DND-41 (cell line): ENCODE measurements around the gene HIP1.

ENCODE experiments used
- ATAC-seq: fragments of 200-7000 bp; cut with Tn5 transposase; 3 replicates; pipeline ENCODE4 v1.9.1; 2021; ENCODE audit warnings: low read depth; ENCODE audit not compliant: insufficient read depth
- DNase-seq: peaks from one replicate; pipeline ENCODE4 v3.0.0-alpha.2; 2020
- H2AFZ ChIP-seq: 2 replicates; pipeline ENCODE4 v1.6.0; 2012; ENCODE audit warnings: low read depth, low read length
- H3K27ac ChIP-seq: 2 replicates; pipeline ENCODE4 v1.5.1; 2012; ENCODE audit warnings: low read length, inconsistent platforms
- H3K27me3 ChIP-seq: fragments of 200-600 bp; sonication (generic); 2 replicates; pipeline ENCODE4 v1.6.0; 2012; ENCODE audit warnings: low read length, mild to moderate bottlenecking, inconsistent platforms; ENCODE audit not compliant: insufficient read depth, poor library complexity
- H3K36me3 ChIP-seq: 2 replicates; pipeline ENCODE4 v1.5.1; 2012; ENCODE audit warnings: low read length, inconsistent platforms; ENCODE audit not compliant: insufficient read depth
- H3K4me1 ChIP-seq: 2 replicates; pipeline ENCODE4 v1.5.1; 2012; ENCODE audit warnings: mild to moderate bottlenecking, low read length; ENCODE audit not compliant: insufficient read depth
- H3K4me2 ChIP-seq: 2 replicates; pipeline ENCODE4 v1.6.0; 2012; ENCODE audit warnings: mild to moderate bottlenecking, moderate library complexity, low read length, inconsistent platforms; ENCODE audit not compliant: insufficient read depth
- H3K4me3 ChIP-seq, 2 experiments: fragments of 200-600 bp in 1 of 2; shearing (Covaris generic) in 1 of 2; 2 replicates each; pipeline ENCODE4 v1.5.1; 2012 to 2016; ENCODE audit warnings: inconsistent platforms in 2 of 2, low read length in 2 of 2, mild to moderate bottlenecking in 2 of 2, low read depth in 1 of 2, moderate library complexity in 1 of 2
- H3K79me2 ChIP-seq: 2 replicates; pipeline ENCODE4 v1.6.0; 2012; ENCODE audit warnings: low read length, inconsistent platforms; ENCODE audit not compliant: insufficient read depth
- H3K9ac ChIP-seq: 2 replicates; pipeline ENCODE4 v1.6.0; 2012; ENCODE audit warnings: low read depth, mild to moderate bottlenecking, inconsistent platforms, low read length, moderate library complexity
- H3K9me3 ChIP-seq: 2 replicates; pipeline ENCODE4 v1.5.1; 2012; ENCODE audit warnings: low read length, moderate library complexity, mild to moderate bottlenecking, inconsistent platforms; ENCODE audit not compliant: insufficient read depth, severe bottlenecking
- H4K20me1 ChIP-seq: 2 replicates; pipeline ENCODE4 v1.6.0; 2012; ENCODE audit warnings: low read length; ENCODE audit not compliant: insufficient read depth
- EZH2 ChIP-seq: IDR thresholded peaks from 3 replicates; pipeline ENCODE4 v1.6.1; 2012; ENCODE audit warnings: borderline replicate concordance, low read depth, mild to moderate bottlenecking, moderate library complexity, low read length, inconsistent platforms; ENCODE audit not compliant: severe bottlenecking
- TF ChIP-seq, protein P1 (sequence below): IDR thresholded peaks from 2 replicates; pipeline ENCODE4 v1.5.1; 2012; ENCODE audit warnings: borderline replicate concordance, low read length, moderate library complexity, mild to moderate bottlenecking; ENCODE audit not compliant: poor library complexity, severe bottlenecking; ENCODE audit errors: extremely low read depth

Gene HIP1

DNA sequence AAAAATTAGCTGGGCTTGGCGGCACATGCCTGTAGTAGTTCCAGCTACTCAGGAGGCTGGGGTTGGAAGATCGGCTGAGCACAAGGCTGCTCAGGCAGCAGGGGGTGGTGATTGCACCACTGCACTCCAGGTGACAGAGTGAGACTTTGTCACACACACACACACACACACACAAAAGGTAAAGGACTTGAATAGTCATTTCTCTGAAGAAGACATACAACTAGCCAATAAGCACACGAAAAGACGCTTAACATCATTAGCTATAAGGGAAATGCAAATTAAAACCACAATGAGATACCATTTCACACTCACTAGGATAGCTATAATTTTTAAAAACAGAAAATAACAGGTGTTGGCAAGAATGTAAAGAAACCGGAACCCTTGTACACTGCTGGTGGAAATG, 48.6 kb downstream of the HIP1 start:
- 0 out of 2 replicates have a peak, but pooled peaks cover 2% of the 10 kb centered on the region for H4K20me1 ChIP-seq
- no peak overlapping the region for H3K27ac ChIP-seq
- ATAC-seq, result no peak
- H3K4me3 ChIP-seq, result no peak overlapping the region
- H3K4me1 ChIP-seq, result peaks cover 10% of the 10 kb centered on the region
- H3K36me3 ChIP-seq, result no peaks in the 10 kb centered on the region
- no peak overlapping the region for H3K9ac ChIP-seq
- no peaks in the 10 kb centered on the region for H3K79me2 ChIP-seq
- no peak overlapping the region for H2AFZ ChIP-seq
- no peak overlapping the region for H3K4me2 ChIP-seq
- DNase-seq, result no peak
- peaks cover 10% of the 10 kb centered on the region for H3K27me3 ChIP-seq
- TF ChIP-seq, protein P1, sequence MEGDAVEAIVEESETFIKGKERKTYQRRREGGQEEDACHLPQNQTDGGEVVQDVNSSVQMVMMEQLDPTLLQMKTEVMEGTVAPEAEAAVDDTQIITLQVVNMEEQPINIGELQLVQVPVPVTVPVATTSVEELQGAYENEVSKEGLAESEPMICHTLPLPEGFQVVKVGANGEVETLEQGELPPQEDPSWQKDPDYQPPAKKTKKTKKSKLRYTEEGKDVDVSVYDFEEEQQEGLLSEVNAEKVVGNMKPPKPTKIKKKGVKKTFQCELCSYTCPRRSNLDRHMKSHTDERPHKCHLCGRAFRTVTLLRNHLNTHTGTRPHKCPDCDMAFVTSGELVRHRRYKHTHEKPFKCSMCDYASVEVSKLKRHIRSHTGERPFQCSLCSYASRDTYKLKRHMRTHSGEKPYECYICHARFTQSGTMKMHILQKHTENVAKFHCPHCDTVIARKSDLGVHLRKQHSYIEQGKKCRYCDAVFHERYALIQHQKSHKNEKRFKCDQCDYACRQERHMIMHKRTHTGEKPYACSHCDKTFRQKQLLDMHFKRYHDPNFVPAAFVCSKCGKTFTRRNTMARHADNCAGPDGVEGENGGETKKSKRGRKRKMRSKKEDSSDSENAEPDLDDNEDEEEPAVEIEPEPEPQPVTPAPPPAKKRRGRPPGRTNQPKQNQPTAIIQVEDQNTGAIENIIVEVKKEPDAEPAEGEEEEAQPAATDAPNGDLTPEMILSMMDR, result no peak
- no peak for TF ChIP-seq EZH2
- no peaks in the 10 kb centered on the region for H3K9me3 ChIP-seq

DNA sequence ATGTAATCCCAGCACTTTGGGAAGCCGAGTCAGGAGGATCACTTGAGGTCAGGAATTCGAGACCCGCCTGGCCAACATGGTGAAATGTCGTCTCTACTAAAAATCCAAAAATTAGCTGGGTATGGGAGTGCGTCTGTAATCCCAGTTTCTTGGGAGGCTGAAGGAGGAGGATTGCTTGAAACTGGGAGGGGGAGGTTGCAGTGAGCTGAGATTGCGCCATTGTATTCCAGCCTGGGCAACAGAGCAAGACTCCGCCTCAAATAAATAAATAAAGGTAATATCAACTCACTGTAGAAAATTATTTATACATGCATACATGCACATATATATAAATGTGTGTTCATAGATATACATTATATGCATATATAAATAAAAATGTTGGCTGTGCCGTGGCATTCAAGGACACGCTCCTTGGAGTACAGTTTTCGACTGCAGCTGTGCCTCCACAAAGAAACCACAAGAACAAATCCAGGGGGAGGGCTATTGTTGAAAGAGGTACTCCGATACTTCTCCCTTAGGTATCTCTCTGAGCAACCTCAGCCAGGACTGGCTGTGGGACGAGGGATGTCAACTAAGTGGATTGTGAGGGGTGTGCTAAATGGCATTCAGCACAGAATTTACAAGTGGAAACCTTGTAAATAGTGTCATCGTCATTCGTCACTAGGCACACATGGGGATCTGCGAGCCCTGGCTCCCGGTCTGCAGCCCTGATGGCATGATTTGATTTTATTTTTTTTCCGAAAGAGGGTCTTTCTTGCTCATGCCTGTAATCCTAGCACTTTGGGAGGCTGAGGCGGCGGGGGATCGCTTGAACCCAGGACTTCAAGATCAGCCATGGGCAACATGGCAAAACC, 49.3 kb downstream of the HIP1 start:
- no peak overlapping the region for H3K4me3 ChIP-seq
- H3K4me1 ChIP-seq, result peaks cover 10% of the 10 kb centered on the region
- H3K9me3 ChIP-seq, result no peaks in the 10 kb centered on the region
- H4K20me1 ChIP-seq, result 0 out of 2 replicates have a peak, but pooled peaks cover 2% of the 10 kb centered on the region
- DNase-seq, result no peak
- no peaks in the 10 kb centered on the region for H3K79me2 ChIP-seq
- no peaks in the 10 kb centered on the region for H3K36me3 ChIP-seq
- no peak overlapping the region for H3K27ac ChIP-seq
- H3K4me2 ChIP-seq, result no peak overlapping the region
- no peak overlapping the region for H3K9ac ChIP-seq
- no peak overlapping the region for H2AFZ ChIP-seq
- no peak for ATAC-seq
- peaks cover 10% of the 10 kb centered on the region for H3K27me3 ChIP-seq
- TF ChIP-seq, protein P1, result no peak
- TF ChIP-seq EZH2, result no peak

DNA sequence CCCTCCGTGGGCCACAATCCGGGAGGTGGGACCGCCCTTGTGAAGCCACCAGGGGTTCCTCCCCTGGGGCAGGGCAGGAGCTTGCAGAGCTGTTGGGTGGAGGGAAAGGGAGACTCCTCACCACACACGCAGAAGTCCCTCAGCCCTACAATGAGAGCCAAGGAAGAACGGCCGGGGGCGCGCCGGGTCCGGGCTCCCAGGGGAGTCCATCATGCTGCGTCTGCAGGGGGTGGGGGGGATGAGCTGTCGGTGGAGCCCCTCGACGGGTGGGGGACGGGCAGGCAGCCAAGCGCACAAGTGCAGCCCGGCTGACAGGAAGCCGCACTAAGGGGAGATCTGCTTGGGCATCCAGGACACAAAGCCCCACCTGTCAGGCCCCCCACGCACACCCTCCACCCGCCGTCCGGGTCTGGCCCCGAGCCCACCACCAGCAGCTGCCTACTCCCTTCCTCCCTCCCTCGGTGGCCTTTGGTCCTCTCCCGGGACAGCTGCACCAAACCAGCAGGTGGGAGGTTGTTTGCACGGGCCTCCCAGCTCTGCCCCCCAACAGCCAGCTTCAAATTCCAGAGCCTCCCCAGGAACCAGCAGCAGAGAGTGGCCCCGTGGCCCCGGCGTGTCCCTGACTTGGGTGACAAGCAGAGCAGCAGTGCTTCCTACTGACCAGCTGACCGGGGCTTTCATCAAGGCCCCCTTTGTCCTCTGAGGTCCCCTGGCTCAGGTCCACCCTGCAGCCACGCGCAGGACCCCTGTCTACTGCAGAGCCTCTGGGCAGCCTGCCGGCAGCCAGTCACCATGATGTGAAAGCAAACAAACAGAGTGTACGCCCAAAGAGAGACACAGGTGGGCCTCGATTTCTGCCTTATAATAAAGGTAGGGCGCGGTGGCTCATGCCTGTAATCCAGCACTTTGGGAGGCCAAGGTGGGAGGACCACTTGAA, 50.3 kb downstream of the HIP1 start:
- H3K9ac ChIP-seq, result no peak overlapping the region
- no peak overlapping the region for H3K4me2 ChIP-seq
- no peak overlapping the region for H3K27ac ChIP-seq
- TF ChIP-seq, protein P1, result no peak
- no peak for TF ChIP-seq EZH2
- H4K20me1 ChIP-seq, result 0 out of 2 replicates have a peak, but pooled peaks cover 2% of the 10 kb centered on the region
- peak; percentile 82 for ATAC-seq
- H3K36me3 ChIP-seq, result no peaks in the 10 kb centered on the region
- H3K27me3 ChIP-seq, result peaks cover 10% of the 10 kb centered on the region
- H2AFZ ChIP-seq, result no peak overlapping the region
- H3K4me3 ChIP-seq, result no peak overlapping the region
- H3K79me2 ChIP-seq, result no peaks in the 10 kb centered on the region
- peaks cover 10% of the 10 kb centered on the region for H3K4me1 ChIP-seq
- no peaks in the 10 kb centered on the region for H3K9me3 ChIP-seq
- peak; percentile 53 for DNase-seq
